Measurements from ENCODE around the gene HECTD1. TPM values are rescaled to one million over a fixed set of nuclear protein-coding genes. Genes with fewer than 3 reads are reported as not detected.
A peak's percentile ranks its signal among the peaks of the same experiment; 100 is the strongest.
"Not testable (repeated sequence)": the region's sequence is repeated elsewhere in the genome, so short reads cannot be mapped to it uniquely, and the experiment has no call there.

The HECTD1 gene
- total and polyA plus RNA-seq, 7 experiments from 2014 or later = 25.5 to 163 (median 147) TPM

DNA sequence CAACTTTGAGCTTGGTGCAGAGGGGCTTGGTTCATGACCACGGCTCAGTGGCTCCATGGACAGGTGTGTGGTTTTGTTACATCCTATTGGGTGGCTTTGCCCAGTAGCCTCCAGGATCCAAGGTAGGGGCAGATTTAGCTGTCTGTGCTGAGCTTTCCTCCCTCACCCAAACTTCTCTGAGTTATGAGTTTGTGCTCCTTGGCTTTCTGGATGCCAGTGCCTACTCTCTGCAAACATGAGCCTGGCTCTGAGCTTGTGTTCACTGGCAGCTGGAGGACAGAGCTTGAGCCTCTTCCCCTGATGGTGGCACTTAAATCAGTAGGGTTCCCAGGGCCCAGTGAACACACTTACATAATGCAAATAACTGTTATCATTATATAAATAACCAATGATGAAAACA is 45.3 kb upstream of the HECTD1 start:
- intact Hi-C loops (cut with micrococcal nuclease) = no loop called here
- Mint-ChIP-seq H3K36me3 (no peaks in the 10 kb centered on the region), H3K9me3 (no peaks in the 10 kb centered on the region), H3K4me3 (no peak overlapping the region), H3K4me1 (peaks cover 0 to 5% (median 0%) of the 10 kb centered on the region in 7 donors), H3K27ac (peak overlapping the region in 1 of 9 donors; percentile 30), H3K27me3 (no peaks in the 10 kb centered on the region)
- Histone ChIP-seq H3K4me1 (ENCODE audit: control insufficient read depth in 2 of 2, insufficient read depth in 2 of 2, low read length in 2 of 2) (no peaks in the 10 kb centered on the region), H3K4me3 (ENCODE audit: low read length) (no peak overlapping the region), H3K36me3 (ENCODE audit: control insufficient read depth in 2 of 3, insufficient read depth in 3 of 3, low read length in 3 of 3) (no peaks in the 10 kb centered on the region), H3K27me3 (ENCODE audit: control insufficient read depth in 2 of 2, insufficient read depth in 2 of 2, low read length in 2 of 2) (no peaks in the 10 kb centered on the region), H3K9me3 (ENCODE audit: control insufficient read depth in 2 of 3, low read length in 3 of 3) (no peaks in the 10 kb centered on the region), H3K27ac (ENCODE audit: low read depth, low read length) (no peak overlapping the region)
- ATAC-seq (no peak), DNase-seq (no peak)
- ChIA-PET POLR2A (interaction anchor here (0.6 to 0.7 kb wide), 2 partner anchors 45 to 166 kb away, joined by 3 read pairs; partner anchors contain the start of gene HECTD1), CTCF (no interaction called here)

DNA sequence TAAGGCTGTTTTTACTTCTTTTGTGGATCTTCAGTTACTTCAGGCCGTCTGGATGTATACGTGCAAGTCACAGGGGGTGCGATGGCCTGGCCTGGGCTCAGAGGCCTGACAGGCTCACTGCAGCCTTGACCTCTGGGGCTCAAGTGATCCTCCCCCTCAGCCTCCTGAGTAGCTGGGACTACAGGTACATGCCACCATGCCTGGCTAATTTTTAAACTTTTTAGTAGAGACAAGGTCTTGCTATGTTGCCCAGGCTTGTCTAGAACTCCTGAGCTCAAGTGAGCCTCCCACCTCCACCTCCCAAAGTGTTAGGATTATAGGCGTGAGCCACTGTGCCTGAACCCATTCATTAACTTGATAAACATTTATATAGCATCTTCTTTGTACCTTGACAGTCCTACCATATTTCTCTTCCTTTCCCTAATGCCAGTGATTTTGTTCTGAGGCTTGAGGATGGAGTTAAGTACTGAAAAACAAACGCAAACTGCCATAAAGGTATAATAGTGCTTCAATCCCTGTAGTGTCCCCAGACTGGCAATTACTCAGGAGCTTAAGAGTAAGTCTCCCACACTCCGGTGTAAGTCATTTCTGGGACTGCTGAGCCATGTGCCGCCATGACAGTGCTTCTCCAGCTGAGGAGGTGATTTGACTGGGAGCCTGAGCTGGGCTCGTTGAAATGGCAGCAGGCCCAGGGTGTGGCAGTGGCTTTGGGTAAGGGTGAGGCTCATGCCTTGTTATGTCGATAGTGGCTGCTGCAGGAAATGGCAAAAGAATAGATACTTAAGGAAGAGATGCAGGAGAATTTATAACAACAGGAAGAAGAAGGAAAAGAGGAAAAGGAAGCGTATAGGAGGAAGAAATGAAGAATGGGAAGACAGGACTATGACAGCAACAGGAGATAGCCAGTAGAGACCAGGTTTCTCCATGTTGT is 43.7 kb upstream of the HECTD1 start:
- CTCF ChIA-PET = no interaction called here
- Mint-ChIP-seq H3K9me3 (peaks cover 0 to 2% (median 0%) of the 10 kb centered on the region in 11 donors), H3K27ac (peak overlapping the region in 1 of 9 donors; percentile 53), H3K36me3 (no peaks in the 10 kb centered on the region), H3K4me3 (no peak overlapping the region), H3K4me1 (peaks cover 0 to 5% (median 0%) of the 10 kb centered on the region in 7 donors), H3K27me3 (no peaks in the 10 kb centered on the region)
- Histone ChIP-seq H3K27ac (ENCODE audit: low read depth, low read length) (no peak overlapping the region), H3K4me1 (ENCODE audit: control insufficient read depth in 2 of 2, insufficient read depth in 2 of 2, low read length in 2 of 2) (no peaks in the 10 kb centered on the region), H3K9me3 (ENCODE audit: control insufficient read depth in 2 of 3, low read length in 3 of 3) (no peaks in the 10 kb centered on the region), H3K4me3 (ENCODE audit: low read length) (no peak overlapping the region), H3K36me3 (ENCODE audit: control insufficient read depth in 2 of 3, insufficient read depth in 3 of 3, low read length in 3 of 3) (no peaks in the 10 kb centered on the region), H3K27me3 (ENCODE audit: control insufficient read depth in 2 of 2, insufficient read depth in 2 of 2, low read length in 2 of 2) (no peaks in the 10 kb centered on the region)
- POLR2A ChIA-PET = no interaction called here
- DNase-seq = no peak
- intact Hi-C loops (cut with micrococcal nuclease) = no loop called here
- ATAC-seq = no peak

DNA sequence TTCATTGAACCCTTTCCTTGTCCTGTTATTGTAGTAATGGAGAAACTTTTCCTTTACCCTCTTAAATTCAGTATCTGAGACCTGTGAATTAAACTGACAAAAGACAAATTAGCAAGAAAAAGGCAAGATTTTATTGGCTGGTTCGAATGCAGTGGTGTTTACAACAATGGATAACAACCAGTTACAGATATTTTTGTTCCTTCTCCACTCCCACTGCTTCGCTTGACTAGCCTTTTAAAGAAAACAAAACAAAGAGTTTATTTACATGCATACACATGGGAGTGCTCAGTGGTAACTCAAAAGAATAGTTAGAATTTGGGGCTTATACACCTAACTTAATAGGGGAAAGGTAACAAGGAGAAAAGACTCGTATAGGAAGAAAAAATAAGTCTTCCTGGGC is 37.0 kb upstream of the HECTD1 start:
- Mint-ChIP-seq H3K27me3 (no peaks in the 10 kb centered on the region), H3K9me3 (peaks cover 0 to 2% (median 0%) of the 10 kb centered on the region in 11 donors), H3K36me3 (no peaks in the 10 kb centered on the region), H3K4me3 (no peak overlapping the region), H3K27ac (no peak overlapping the region), H3K4me1 (peaks cover 3 to 18% (median 13%) of the 10 kb centered on the region in 7 donors)
- ATAC-seq = no peak
- H3K9me3 ChIP-seq (ENCODE audit: control insufficient read depth in 2 of 3, low read length in 3 of 3) = no peaks in the 10 kb centered on the region
- no peaks in the 10 kb centered on the region for H3K27me3 ChIP-seq (ENCODE audit: control insufficient read depth in 2 of 2, insufficient read depth in 2 of 2, low read length in 2 of 2)
- DNase-seq = no peak
- no peaks in the 10 kb centered on the region for H3K36me3 ChIP-seq (ENCODE audit: control insufficient read depth in 2 of 3, insufficient read depth in 3 of 3, low read length in 3 of 3)
- CTCF ChIA-PET = no interaction called here
- POLR2A ChIA-PET = interaction anchor here (0.6 kb wide), 1 partner anchor 24 kb away, joined by 5 read pairs; no protein-coding TSS in a partner anchor
- intact Hi-C loops (cut with micrococcal nuclease) = no loop called here
- H3K4me1 ChIP-seq (ENCODE audit: control insufficient read depth in 2 of 2, insufficient read depth in 2 of 2, low read length in 2 of 2) = peaks cover 0 to 3% of the 10 kb centered on the region in 2 donors
- H3K27ac ChIP-seq (ENCODE audit: low read depth, low read length) = no peak overlapping the region
- no peak overlapping the region for H3K4me3 ChIP-seq (ENCODE audit: low read length)

DNA sequence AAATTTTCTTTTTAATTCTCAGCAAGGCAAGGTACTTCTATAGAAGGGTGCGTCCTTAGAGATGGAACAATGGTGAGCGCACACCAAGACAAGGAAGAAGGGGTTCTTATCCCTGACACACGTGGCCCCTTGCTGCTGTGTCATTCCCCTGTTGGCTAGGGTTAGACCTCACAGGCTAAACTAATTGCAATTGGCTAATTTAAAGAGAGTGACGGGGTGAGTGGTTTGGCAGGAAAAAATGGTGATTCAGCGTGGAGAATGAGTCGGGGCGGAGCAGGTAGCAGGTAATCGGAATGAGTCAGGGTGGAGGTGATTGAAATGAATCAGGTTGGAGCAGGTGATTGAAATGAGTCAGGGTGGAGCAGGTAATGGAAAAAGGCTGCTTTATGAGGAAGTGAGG is 36.3 kb upstream of the HECTD1 start:
- intact Hi-C loops (cut with micrococcal nuclease) = no loop called here
- H3K36me3 Mint-ChIP-seq = no peaks in the 10 kb centered on the region

DNA sequence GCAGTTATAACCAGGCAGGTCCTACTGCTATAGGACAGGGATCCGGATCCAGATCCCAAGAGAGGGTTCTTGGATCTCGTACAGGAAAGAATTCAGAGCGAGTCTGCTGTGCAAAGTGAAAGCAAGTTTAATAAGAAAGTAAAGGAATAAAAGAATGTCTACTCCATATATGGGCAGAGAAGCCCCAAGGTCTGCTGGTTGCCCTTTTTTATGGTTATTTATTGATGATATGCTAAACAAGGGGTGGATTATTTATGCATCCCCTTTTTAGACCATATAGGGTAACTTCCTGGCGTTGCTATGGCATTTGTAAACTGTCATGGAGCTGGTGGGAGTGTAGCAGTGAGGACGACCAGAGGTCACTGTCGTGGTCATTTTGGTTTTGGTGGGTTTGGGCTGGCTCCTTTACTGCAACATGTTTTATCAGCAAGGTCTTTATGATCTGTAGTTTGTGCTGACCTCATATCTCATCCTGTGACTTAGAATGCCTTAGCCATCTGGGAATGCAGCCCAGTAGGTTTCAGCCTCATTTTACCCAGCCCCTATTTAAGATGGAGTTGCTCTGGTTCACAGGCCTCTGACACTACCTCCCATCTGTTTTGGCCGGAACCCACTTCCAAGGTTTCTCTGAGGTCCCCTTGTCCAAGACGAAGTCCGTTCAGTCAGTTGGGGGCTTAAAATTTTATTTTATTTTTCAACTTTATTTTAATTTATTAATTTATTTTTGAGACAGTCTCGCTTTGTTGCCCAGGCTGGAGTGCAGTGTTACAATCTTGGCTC is 34.8 kb upstream of the HECTD1 start:
- CTCF ChIA-PET; H3K27ac ChIP-seq (ENCODE audit: low read depth, low read length); POLR2A ChIA-PET; H3K36me3 Mint-ChIP-seq; H3K9me3 Mint-ChIP-seq; H3K4me3 Mint-ChIP-seq; H3K36me3 ChIP-seq (ENCODE audit: control insufficient read depth in 2 of 3, insufficient read depth in 3 of 3, low read length in 3 of 3); H3K27me3 Mint-ChIP-seq; intact Hi-C loops (cut with micrococcal nuclease); ATAC-seq; DNase-seq; H3K4me1 ChIP-seq (ENCODE audit: control insufficient read depth in 2 of 2, insufficient read depth in 2 of 2, low read length in 2 of 2); H3K27me3 ChIP-seq (ENCODE audit: control insufficient read depth in 2 of 2, insufficient read depth in 2 of 2, low read length in 2 of 2); H3K9me3 ChIP-seq (ENCODE audit: control insufficient read depth in 2 of 3, low read length in 3 of 3); H3K27ac Mint-ChIP-seq; H3K4me3 ChIP-seq (ENCODE audit: low read length): not testable (repeated sequence)
- peaks cover 5 to 22% (median 18%) of the 10 kb centered on the region in 7 donors for H3K4me1 Mint-ChIP-seq

More for the DNA sequence above, 36.3 kb upstream of the HECTD1 start:
- ATAC-seq (no peak), DNase-seq (no peak)
- H3K36me3 ChIP-seq (ENCODE audit: control insufficient read depth in 2 of 3, insufficient read depth in 3 of 3, low read length in 3 of 3) = no peaks in the 10 kb centered on the region
- peaks cover 0 to 3% of the 10 kb centered on the region in 2 donors for H3K4me1 ChIP-seq (ENCODE audit: control insufficient read depth in 2 of 2, insufficient read depth in 2 of 2, low read length in 2 of 2)
- no peak overlapping the region for H3K27ac ChIP-seq (ENCODE audit: low read depth, low read length)
- Mint-ChIP-seq H3K4me3 (no peak overlapping the region), H3K27me3 (no peaks in the 10 kb centered on the region), H3K4me1 (peaks cover 5 to 22% (median 18%) of the 10 kb centered on the region in 7 donors), H3K27ac (no peak overlapping the region), H3K9me3 (peaks cover 0 to 2% (median 0%) of the 10 kb centered on the region in 11 donors)
- H3K4me3 ChIP-seq (ENCODE audit: low read length) = no peak overlapping the region
- ChIA-PET CTCF (no interaction called here), POLR2A (no interaction called here)
- no peaks in the 10 kb centered on the region for H3K9me3 ChIP-seq (ENCODE audit: control insufficient read depth in 2 of 3, low read length in 3 of 3)
- H3K27me3 ChIP-seq (ENCODE audit: control insufficient read depth in 2 of 2, insufficient read depth in 2 of 2, low read length in 2 of 2) = no peaks in the 10 kb centered on the region

DNA sequence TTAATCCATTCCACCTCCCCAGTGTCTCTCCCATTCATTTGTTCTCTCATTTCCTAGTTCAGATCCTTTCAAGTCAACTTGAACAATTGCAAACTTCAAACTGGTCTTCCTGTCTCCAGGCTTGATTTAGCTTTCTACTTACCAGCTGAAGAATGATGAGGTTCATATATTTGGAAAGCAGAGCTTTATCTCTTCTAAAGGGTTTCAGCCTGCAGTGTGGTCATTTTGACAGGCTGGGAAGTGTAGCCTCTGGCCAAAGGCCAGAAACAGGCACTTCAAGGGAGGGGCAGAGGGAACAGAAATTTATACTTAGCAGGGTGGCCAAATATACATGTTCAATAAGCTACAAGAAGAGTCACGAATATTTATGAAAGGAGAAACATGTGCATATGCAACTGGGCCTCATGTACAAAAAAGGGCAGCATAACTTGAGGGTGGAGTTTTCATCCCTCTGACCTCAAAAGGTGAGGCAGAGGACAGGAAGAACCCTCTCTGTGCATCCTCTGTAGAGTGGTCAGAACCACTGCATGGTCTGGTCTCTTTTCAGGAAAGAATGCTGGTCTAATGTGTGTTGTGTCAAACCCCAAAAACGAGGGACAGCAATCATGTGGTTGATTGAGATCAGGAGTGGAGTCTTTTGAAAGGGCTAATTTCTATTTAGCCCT is 34.0 kb upstream of the HECTD1 start:
- peaks cover 5 to 22% (median 18%) of the 10 kb centered on the region in 7 donors for H3K4me1 Mint-ChIP-seq

More for the DNA sequence above, 34.0 kb upstream of the HECTD1 start:
- Histone ChIP-seq H3K4me1 (ENCODE audit: control insufficient read depth in 2 of 2, insufficient read depth in 2 of 2, low read length in 2 of 2) (peaks cover 0 to 3% of the 10 kb centered on the region in 2 donors), H3K4me3 (ENCODE audit: low read length) (no peak overlapping the region), H3K9me3 (ENCODE audit: control insufficient read depth in 2 of 3, low read length in 3 of 3) (no peaks in the 10 kb centered on the region), H3K36me3 (ENCODE audit: control insufficient read depth in 2 of 3, insufficient read depth in 3 of 3, low read length in 3 of 3) (no peaks in the 10 kb centered on the region), H3K27ac (ENCODE audit: low read depth, low read length) (no peak overlapping the region), H3K27me3 (ENCODE audit: control insufficient read depth in 2 of 2, insufficient read depth in 2 of 2, low read length in 2 of 2) (no peaks in the 10 kb centered on the region)
- Mint-ChIP-seq H3K36me3 (no peaks in the 10 kb centered on the region), H3K4me3 (no peak overlapping the region), H3K9me3 (no peaks in the 10 kb centered on the region), H3K27me3 (no peaks in the 10 kb centered on the region), H3K27ac (peak overlapping the region in 3 of 9 donors; percentile 4 to 29 (median 27))
- CTCF ChIA-PET = interaction anchor here (0.7 kb wide), 1 partner anchor 87 kb away, joined by 3 read pairs; no protein-coding TSS in a partner anchor
- DNase-seq (no peak), ATAC-seq (no peak)
- intact Hi-C loops (cut with micrococcal nuclease) = no loop called here
- POLR2A ChIA-PET = interaction anchor here (0.6 kb wide), 1 partner anchor 33 kb away, joined by 3 read pairs; no protein-coding TSS in a partner anchor

Measured in naive thymus-derived CD4-positive, alpha-beta T cell (primary cell).